ENCODE measurements around the gene TMPRSS6.

- no peak for TF ChIP-seq ZNF709 (CRISPR knock-in tag; IDR thresholded peaks at IDR 0.05)
- no peak for TF ChIP-seq NCOR1 (IDR thresholded peaks at IDR 0.05; ENCODE audit: borderline replicate concordance, low read length)
- TF ChIP-seq KDM5A (IDR thresholded peaks at IDR 0.05; ENCODE audit: borderline replicate concordance, low read length): no peak
- no peak for TF ChIP-seq POLR2A (IDR thresholded peaks at IDR 0.05; ENCODE audit: insufficient read depth in 1 of 2, low read depth in 2 of 2, low read length in 2 of 2)
- no peak for TF ChIP-seq HMGXB4 (CRISPR knock-in tag; IDR thresholded peaks at IDR 0.05; ENCODE audit: borderline replicate concordance in 1 of 2, low read depth in 1 of 2)
- TF ChIP-seq CHD2 (IDR thresholded peaks at IDR 0.05; ENCODE audit: low read depth, low read length): no peak
- no peak for TF ChIP-seq ZNF329 (CRISPR knock-in tag; IDR thresholded peaks at IDR 0.05; ENCODE audit: low read depth)
- no peak for TF ChIP-seq HOXA7 (CRISPR knock-in tag; IDR thresholded peaks at IDR 0.05)
Measured at GRCh38 chr22:37064553-37064952, 45.0 kb downstream of the TMPRSS6 start.
